Right renal pelvis (tissue), 4 donors: Measurements from ENCODE around the gene IRAK1. TPM values are rescaled to one million over a fixed set of nuclear protein-coding genes. Genes with fewer than 3 reads are reported as not detected.
"Not testable (repeated sequence)": the region's sequence is repeated elsewhere in the genome, so short reads cannot be mapped to it uniquely, and the experiment has no call there.

Experiments used
- DNase-seq, 4 donors: peaks; one replicate each; pipeline ENCODE4 v3.0.0-alpha.2; 2013; ENCODE audit warnings: low read depth in 4 of 4, low spot score in 3 of 4, missing footprints in 1 of 4
- polyA plus RNA-seq, 4 donors: library from polyadenylated mRNA; unstranded; fragments of 120-200 nt; gene quantifications; one replicate each; pipeline ENCODE4 v1.2.1, GENCODE V29; 2013; ENCODE audit not compliant: insufficient read length in 4 of 4

IRAK1 gene
- polyA plus RNA-seq, 4 donors, result 48.4 to 62.2 (median 51.7) TPM

- DNase-seq, result no peak
Observed at GRCh38 chrX:154004315-154004714, 15.4 kb downstream of the IRAK1 start.

GRCh38 chrX:154002215-154002719 lies 17.4 kb downstream of the IRAK1 start:
- no peak for DNase-seq

- no peak for DNase-seq
Observed at GRCh38 chrX:154000051-154000450, 19.7 kb downstream of the IRAK1 start.

GRCh38 chrX:153999359-154000037 lies 20.2 kb downstream of the IRAK1 start:
- no peak for DNase-seq

- DNase-seq, result no peak
Observed at GRCh38 chrX:153995504-153995903, 24.2 kb downstream of the IRAK1 start.

GRCh38 chrX:153994398-153994797 lies 25.3 kb downstream of the IRAK1 start:
- DNase-seq, result not testable (repeated sequence)

- DNase-seq, result no peak
Observed at GRCh38 chrX:153993978-153994377, 25.7 kb downstream of the IRAK1 start.

- no peak for DNase-seq
Observed at GRCh38 chrX:153993079-153993478, 26.6 kb downstream of the IRAK1 start.

- DNase-seq, result no peak
Observed at GRCh38 chrX:153992180-153992579, 27.5 kb downstream of the IRAK1 start.

- DNase-seq, result no peak
Observed at GRCh38 chrX:153991013-153991580, 28.6 kb downstream of the IRAK1 start.

- DNase-seq, result no peak
Observed at GRCh38 chrX:153989973-153990655, 29.6 kb downstream of the IRAK1 start.

GRCh38 chrX:153988493-153988892 lies 31.2 kb downstream of the IRAK1 start:
- no peak for DNase-seq

GRCh38 chrX:153984351-153985178 lies 35.1 kb downstream of the IRAK1 start:
- no peak for DNase-seq

- no peak for DNase-seq
Observed at GRCh38 chrX:153983321-153983801, 36.3 kb downstream of the IRAK1 start.

- DNase-seq, result no peak
Observed at GRCh38 chrX:153981771-153982533, 37.8 kb downstream of the IRAK1 start.

- DNase-seq, result no peak
Observed at GRCh38 chrX:153981231-153981630, 38.5 kb downstream of the IRAK1 start.

GRCh38 chrX:153980394-153980793 lies 39.3 kb downstream of the IRAK1 start:
- DNase-seq, result not testable (repeated sequence)

GRCh38 chrX:153974726-153975286 lies 44.9 kb downstream of the IRAK1 start:
- no peak for DNase-seq

GRCh38 chrX:153974003-153974725 lies 45.5 kb downstream of the IRAK1 start:
- no peak for DNase-seq
